ENCODE data around the gene S100PBP.

DNA sequence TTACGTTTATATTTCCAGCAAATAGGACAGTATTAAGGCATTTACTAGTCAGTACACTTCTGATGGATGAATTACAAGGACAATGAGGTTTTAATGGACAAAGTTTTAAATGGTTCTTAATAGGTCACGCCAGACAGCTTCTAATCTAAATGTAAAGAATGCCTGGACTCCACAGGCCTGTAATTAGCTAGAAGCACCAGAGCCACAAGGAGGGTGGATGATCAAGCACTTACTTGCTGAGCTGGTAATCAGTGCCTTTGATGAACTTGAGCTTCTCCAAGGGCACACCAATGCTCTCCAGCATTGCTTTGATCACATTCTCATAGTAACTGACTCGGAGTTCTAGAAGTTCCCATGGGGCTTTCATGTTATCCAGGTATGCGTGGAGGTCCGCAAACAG is 7.1 kb upstream of the S100PBP start:
- TF ChIP-seq POLR2A (IDR thresholded peaks at IDR 0.05): no peak
- TF ChIP-seq CTCF (IDR thresholded peaks at IDR 0.05): no peak
- TF ChIP-seq POLR2AphosphoS5 (IDR thresholded peaks at IDR 0.05): no peak
- no peak for TF ChIP-seq EP300 (IDR thresholded peaks at IDR 0.05)
